H1 (cell line): ENCODE data around the gene ZNF302. TPM values are rescaled to one million over a fixed set of nuclear protein-coding genes. Genes with fewer than 3 reads are reported as not detected.

Source experiments
- CTCF ChIA-PET: fragments of 300-600 bp; sonication (Branson Sonifier 250); formaldehyde crosslinking; loops from one replicate; lab custom pipeline; 2021; ENCODE audit not compliant: partially characterized antibody; lab: Charles Lee
- POLR2A ChIA-PET: fragments of 300-600 bp; sonication (Branson Sonifier 250); formaldehyde crosslinking; loops from one replicate; lab custom pipeline; 2021; ENCODE audit warnings: inconsistent platforms; ENCODE audit not compliant: partially characterized antibody; lab: Charles Lee
- DNase-seq, 2 experiments: peaks; one replicate each; pipeline versions ENCODE4 v3.0.0 to v3.0.0-alpha.2; 2010 to 2022; ENCODE audit warnings: low spot score in 2 of 2, low read depth in 1 of 2, mixed read lengths in 1 of 2
- FAIRE-seq: peaks from 2 replicates; lab custom pipeline; 2011; peaks lifted over from hg19 to GRCh38; lab: Jason Lieb, UNC
- H2AFZ ChIP-seq: 2 replicates; pipeline ENCODE4 v1.8.1; 2012; ENCODE audit warnings: low read length, inconsistent platforms
- H2AK5ac ChIP-seq: 2 replicates; pipeline ENCODE4 v1.6.1; 2013; ENCODE audit warnings: low read depth, low read length
- H2BK120ac ChIP-seq: replicated peaks from 2 replicates; pipeline ENCODE3; 2013; ENCODE audit warnings: low read depth, low read length, inconsistent platforms
- H2BK12ac ChIP-seq: 2 replicates; pipeline ENCODE4 v1.6.1; 2013; ENCODE audit warnings: low read depth, low read length
- H2BK15ac ChIP-seq: 2 replicates; pipeline ENCODE4 v1.6.1; 2013; ENCODE audit warnings: low read length
- H2BK20ac ChIP-seq: 2 replicates; pipeline ENCODE4 v1.6.1; 2013; ENCODE audit warnings: low read length
- H2BK5ac ChIP-seq: 2 replicates; pipeline ENCODE4 v1.6.1; 2013; ENCODE audit warnings: low read depth, low read length
- H3K14ac ChIP-seq: 2 replicates; pipeline ENCODE4 v1.6.1; 2013; ENCODE audit warnings: inconsistent platforms; ENCODE audit not compliant: insufficient read length
- H3K18ac ChIP-seq: 2 replicates; pipeline ENCODE4 v1.6.1; 2013; ENCODE audit warnings: low read length; ENCODE audit errors: extremely low read depth
- H3K23ac ChIP-seq: 2 replicates; pipeline ENCODE4 v1.6.1; 2013; ENCODE audit warnings: inconsistent platforms; ENCODE audit not compliant: insufficient read length
- H3K23me2 ChIP-seq: 2 replicates; pipeline ENCODE4 v1.6.1; 2013; ENCODE audit warnings: low read depth, low read length
- H3K27ac ChIP-seq: 2 replicates; pipeline ENCODE4 v1.6.1; 2011; ENCODE audit warnings: low read depth, low read length, inconsistent platforms
- H3K27me3 ChIP-seq, 4 experiments: replicated peaks in 1 of 4; 1 replicate in 1 of 4; 2 replicates in 3 of 4; pipeline versions ENCODE4 v1.6.1 to v1.8.1; 2011 to 2013; ENCODE audit warnings: low read length in 3 of 4, mild to moderate bottlenecking in 3 of 4, inconsistent platforms in 2 of 4, mixed read lengths in 2 of 4, moderate library complexity in 1 of 4; ENCODE audit not compliant: control insufficient read depth in 3 of 4, insufficient read depth in 3 of 4; ENCODE audit errors: extremely low read depth in 1 of 4
- H3K36me3 ChIP-seq, 4 experiments: 2 replicates each; pipeline versions ENCODE4 v1.6.1 to v1.8.1; 2011 to 2013; ENCODE audit warnings: mild to moderate bottlenecking in 4 of 4, low read length in 3 of 4, moderate library complexity in 2 of 4, control low read depth in 1 of 4, inconsistent platforms in 1 of 4; ENCODE audit not compliant: insufficient read depth in 4 of 4, control insufficient read depth in 2 of 4
- H3K4ac ChIP-seq: replicated peaks from 2 replicates; pipeline ENCODE3; 2013; ENCODE audit warnings: low read length, low read depth, mixed read lengths, inconsistent platforms; ENCODE audit not compliant: insufficient read length
- H3K4me1 ChIP-seq, 4 experiments: replicated peaks in 1 of 4; 1 replicate in 1 of 4; 2 replicates in 3 of 4; pipeline versions ENCODE4 v1.6.1 to v1.8.1; 2011 to 2013; ENCODE audit warnings: low read length in 3 of 4, inconsistent platforms in 2 of 4, mixed read lengths in 1 of 4; ENCODE audit not compliant: insufficient read depth in 4 of 4, control insufficient read depth in 3 of 4
- H3K4me2 ChIP-seq, 2 experiments: 2 replicates each; pipeline versions ENCODE4 v1.6.1 to v1.8.1; 2011 to 2013; ENCODE audit warnings: low read depth in 2 of 2, low read length in 2 of 2, control low read depth in 1 of 2, inconsistent platforms in 1 of 2, mild to moderate bottlenecking in 1 of 2; ENCODE audit not compliant: insufficient read depth in 1 of 2
- H3K4me3 ChIP-seq, 4 experiments: fragments of 200-600, 300-600 bp in 1 of 4; sonication (generic), shearing (Covaris generic), sonication (Bioruptor Twin) in 1 of 4; 2 replicates each; pipeline versions ENCODE4 v1.5.1 to v1.8.1; 2011 to 2016; ENCODE audit warnings: low read length in 4 of 4, low read depth in 3 of 4, control low read depth in 2 of 4, inconsistent platforms in 2 of 4, mild to moderate bottlenecking in 2 of 4, mixed read lengths in 1 of 4, moderate library complexity in 1 of 4; ENCODE audit not compliant: insufficient read depth in 2 of 4; ENCODE audit errors: extremely low read depth in 1 of 4
- H3K56ac ChIP-seq: replicated peaks from 2 replicates; pipeline ENCODE3; 2013; ENCODE audit warnings: low read depth, mild to moderate bottlenecking, mixed read lengths, low read length, inconsistent platforms; ENCODE audit not compliant: insufficient read length
- H3K79me1 ChIP-seq: 2 replicates; pipeline ENCODE4 v1.6.1; 2013; ENCODE audit warnings: low read depth, low read length, control low read depth
- H3K79me2 ChIP-seq, 2 experiments: 2 replicates each; pipeline versions ENCODE4 v1.6.1 to v1.8.1; 2012 to 2013; ENCODE audit warnings: low read length in 2 of 2, mild to moderate bottlenecking in 2 of 2, inconsistent platforms in 1 of 2; ENCODE audit not compliant: insufficient read depth in 2 of 2, control insufficient read depth in 1 of 2
- H3K9ac ChIP-seq, 4 experiments: replicated peaks in 1 of 4; 1 replicate in 1 of 4; 2 replicates in 3 of 4; pipeline versions ENCODE4 v1.6.1 to v1.8.1; 2011 to 2013; ENCODE audit warnings: low read depth in 3 of 4, low read length in 3 of 4, control low read depth in 2 of 4, mild to moderate bottlenecking in 2 of 4, moderate library complexity in 2 of 4, inconsistent platforms in 1 of 4; ENCODE audit errors: extremely low read depth in 1 of 4
- H3K9me3 ChIP-seq, 2 experiments: 2 replicates each; pipeline versions ENCODE4 v1.6.1 to v1.8.1; 2012 to 2013; ENCODE audit warnings: mild to moderate bottlenecking in 2 of 2, moderate library complexity in 2 of 2, control low read depth in 1 of 2, inconsistent platforms in 1 of 2, low read depth in 1 of 2, low read length in 1 of 2, mixed read lengths in 1 of 2; ENCODE audit not compliant: insufficient read depth in 2 of 2
- H4K20me1 ChIP-seq, 2 experiments: replicated peaks in 1 of 2; 2 replicates each; pipeline versions ENCODE3 to v1.8.1; 2011 to 2013; ENCODE audit warnings: inconsistent platforms in 2 of 2, low read length in 2 of 2, mild to moderate bottlenecking in 1 of 2; ENCODE audit not compliant: insufficient read depth in 2 of 2, control insufficient read depth in 1 of 2
- H4K5ac ChIP-seq: 2 replicates; pipeline ENCODE4 v1.6.1; 2013; ENCODE audit warnings: low read length, low read depth, mixed read lengths, inconsistent platforms; ENCODE audit not compliant: insufficient read length
- H4K8ac ChIP-seq: 2 replicates; pipeline ENCODE4 v1.8.0; 2013; ENCODE audit warnings: mild to moderate bottlenecking, moderate library complexity, low read length, inconsistent platforms; ENCODE audit not compliant: insufficient read depth; ENCODE audit errors: extremely low read depth
- H4K91ac ChIP-seq: replicated peaks from 2 replicates; pipeline ENCODE3; 2013; ENCODE audit warnings: low read length, mixed read lengths, inconsistent platforms; ENCODE audit not compliant: insufficient read length
- ASH2L ChIP-seq: fragments of 200-600, 300-600 bp; sonication (generic); IDR thresholded peaks from one replicate; pipeline ENCODE4 v1.7.1; 2017; ENCODE audit warnings: low read length
- CEBPB ChIP-seq: IDR thresholded peaks from 2 replicates; pipeline ENCODE4 v1.6.1; 2012; ENCODE audit warnings: low read depth, low read length
- WGBS, 2 experiments: shearing (Covaris generic) in 1 of 2; methylation state at CpG; one replicate each; pipeline versions ENCODE4 v1.1.6 to v1.1.7; 2013 to 2015; ENCODE audit warnings: low lambda C conversion rate in 2 of 2, mixed read lengths in 2 of 2, inconsistent platforms in 1 of 2, low coverage in 1 of 2, missing lambda C conversion rate in 1 of 2; ENCODE audit not compliant: insufficient replicate concordance in 2 of 2, insufficient coverage in 1 of 2, insufficient read length in 1 of 2; ENCODE audit errors: extremely low coverage in 1 of 2, missing lambda C conversion rate in 1 of 2; 5-methylcytosine and 5-hydroxymethylcytosine counted together
- polyA plus RNA-seq, 7 experiments: library from polyadenylated mRNA; depleted of rRNA in 3 of 7; stranded (reverse) in 5 of 7; unstranded in 2 of 7; fragments of >200 nt in 5 of 7; fragments of 200-250 nt in 2 of 7; gene quantifications; 1 replicate in 5 of 7; 2 replicates in 1 of 7; 4 replicates in 1 of 7; pipeline versions ENCODE4 v1.2.1 to v1.2.3, GENCODE V29; 2011 to 2013; ENCODE audit warnings: missing spikeins in 2 of 7, mixed read lengths in 2 of 7
- total RNA-seq: library from RNA; stranded (reverse); fragmentation: NEBNext Ultra II Directional; extraction: Animal tissue kit (Norgen Biotek cat#: 25700); gene quantifications from 2 replicates; pipeline ENCODE4 v1.2.1, GENCODE V29; 2021

Gene ZNF302
- total and polyA plus RNA-seq, 2 of the 8 experiments (the other 6 are each of a cell fraction or from before 2014, with no cell fraction given) = 9.1 to 20.4 TPM

GRCh38 chr19:34678085-34678412 is 571 bp downstream of the ZNF302 start:
- Histone ChIP-seq H3K4me2 (peak overlapping the region; percentile 82 to 94), H2BK120ac (no peak overlapping the region), H3K14ac (no peak overlapping the region), H3K23me2 (no peaks in the 10 kb centered on the region), H3K9me3 (peaks cover 3 to 4% of the 10 kb centered on the region in 2 experiments; a peak in 2 of 4 replicates), H4K20me1 (no peaks in the 10 kb centered on the region), H3K9ac (peak overlapping the region; percentile 80 to 90 (median 88)), H3K18ac (no peak overlapping the region), H2AK5ac (no peak overlapping the region), H3K23ac (no peak overlapping the region), H2BK12ac (no peak overlapping the region), H3K27me3 (no peaks in the 10 kb centered on the region; a peak in 3 of 7 replicates), H4K91ac (no peak overlapping the region), H2BK15ac (no peak overlapping the region), H3K4ac (no peak overlapping the region), H3K4me3 (peak overlapping the region; percentile 71 to 90 (median 75)), H3K79me1 (no peaks in the 10 kb centered on the region; the same call in 1 of the 2 replicates), H3K4me1 (peaks cover 0 to 3% (median 2%) of the 10 kb centered on the region in 4 experiments; a peak in 4 of 7 replicates), H4K8ac (peak overlapping the region; percentile 98), H2BK5ac (0 out of 2 replicates have a peak overlapping the region, but pooled peaks have one; percentile 10), H2BK20ac (no peak overlapping the region), H3K27ac (no peak overlapping the region; the same call in 1 of the 2 replicates), H3K36me3 (peaks cover 3 to 37% (median 17%) of the 10 kb centered on the region in 4 experiments; a peak in 6 of 8 replicates), H4K5ac (peak overlapping the region; percentile 76), H2AFZ (0 out of 2 replicates have a peak overlapping the region, but pooled peaks have one; percentile 36), H3K79me2 (peaks cover 0 to 7% of the 10 kb centered on the region in 2 experiments; a peak in 1 of 4 replicates), H3K56ac (no peak overlapping the region)
- 19% methylated on average over 18 of the region's 20 CpGs; no CpG with 5 or more reads in 1 of the 2 experiments for WGBS, 2 experiments
- FAIRE-seq = no peak
- TF ChIP-seq CEBPB = peak; percentile 82; the same call in 1 of the 2 replicates
- TF ChIP-seq ASH2L = no peak
- DNase-seq = no peak
- POLR2A ChIA-PET = interaction anchor here (0.6 to 2.2 kb wide), 23 partner anchors 9 to 598 kb away, joined by 3 to 19 read pairs (median 4); partner anchors contain the start of gene WTIP
- CTCF ChIA-PET = interaction anchor here (0.6 to 1.2 kb wide), 3 partner anchors 161 to 434 kb away, joined by 3 to 4 read pairs (median 3); no protein-coding TSS in a partner anchor
